ENCODE measurements around the gene CACNG1.

DNA sequence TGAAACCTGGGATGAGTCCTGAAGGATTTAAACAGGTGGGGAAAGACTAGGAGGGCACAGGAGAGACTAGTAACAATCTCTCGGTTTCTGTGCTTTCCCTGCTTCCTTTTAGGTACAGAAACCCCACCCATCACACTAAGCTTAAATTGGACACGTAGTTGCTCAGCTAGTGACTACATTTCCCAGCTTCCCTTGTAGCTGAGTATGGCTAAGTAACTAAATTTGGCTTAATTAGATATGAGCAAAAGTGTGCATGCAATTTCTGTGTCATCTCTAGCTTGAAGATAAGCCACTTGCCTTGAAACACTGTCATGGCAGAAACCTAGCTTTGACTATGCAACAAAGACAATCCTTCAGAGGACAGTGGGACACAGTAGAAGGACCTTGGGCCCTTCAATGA is 36.5 kb downstream of the CACNG1 start:
- TF ChIP-seq CTCF (IDR thresholded peaks at IDR 0.05) (no peak), RFX5 (IDR thresholded peaks at IDR 0.05; ENCODE audit: low read length) (no peak), EP300 (IDR thresholded peaks at IDR 0.05; ENCODE audit: borderline replicate concordance in 1 of 2, low read depth in 1 of 2, low read length in 1 of 2) (no peak), RXRA (IDR thresholded peaks at IDR 0.05; ENCODE audit: borderline replicate concordance, low read depth) (no peak), NFIC (IDR thresholded peaks at IDR 0.05; ENCODE audit: borderline replicate concordance) (no peak), POLR2AphosphoS5 (IDR thresholded peaks at IDR 0.05; ENCODE audit: low read depth, low read length) (no peak), FOSL2 (IDR thresholded peaks at IDR 0.05; ENCODE audit: borderline replicate concordance, low read depth) (no peak), TAF1 (IDR thresholded peaks at IDR 0.05; ENCODE audit: borderline replicate concordance, low read depth, low read length) (no peak)
